ENCODE results near the gene HADHA. TPM values are rescaled to one million over a fixed set of nuclear protein-coding genes. Genes with fewer than 3 reads are reported as not detected.
A peak's percentile ranks its signal among the peaks of the same experiment; 100 is the strongest.

The HADHA gene
- total RNA-seq, 1 experiment from 2014 or later: 131 TPM

DNA sequence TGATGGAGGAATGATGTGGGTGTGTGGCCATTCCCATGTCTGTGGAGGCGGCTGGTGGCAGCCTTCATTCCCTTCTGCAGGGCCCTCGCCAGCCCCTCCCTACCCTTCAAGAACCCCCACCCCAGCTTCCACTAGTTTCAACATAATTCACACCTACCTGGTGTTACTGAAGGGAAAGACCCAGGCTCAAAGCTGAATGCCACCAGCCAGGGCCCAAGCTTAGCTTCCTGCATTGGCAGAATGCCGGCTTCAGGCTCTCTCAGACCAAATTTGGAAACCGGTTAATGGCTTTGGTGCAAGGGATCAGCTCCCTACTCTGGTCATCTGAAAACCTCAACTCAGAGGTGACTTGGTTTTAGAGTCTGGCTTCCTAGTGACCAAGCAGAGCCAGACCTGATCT is 54.7 kb downstream of the HADHA start:
- no peaks in the 10 kb centered on the region for H3F3A ChIP-seq (ENCODE audit: low read length, unreplicated experiment)
- no peaks in the 10 kb centered on the region for H3K27me3 ChIP-seq (ENCODE audit: low read length)
- H3K4me2 ChIP-seq (ENCODE audit: low read length): no peak overlapping the region
- TF ChIP-seq EZH2 (IDR thresholded peaks at IDR 0.05; ENCODE audit: low read length, unreplicated experiment): no peak
- no peak for TF ChIP-seq CTCF (conservative IDR thresholded peaks at IDR 0.05; ENCODE audit: low read depth, low read length)
- TF ChIP-seq EZH2phosphoT487 (IDR thresholded peaks at IDR 0.05; ENCODE audit: borderline replicate concordance, low read length): no peak
- CTCF ChIA-PET: no interaction called here
- no peak overlapping the region for H2AFZ ChIP-seq (ENCODE audit: low read length)
- BruUV-seq (replicated peaks): no TSS peak
- H3K4me3 ChIP-seq (ENCODE audit: low read length): no peak overlapping the region
- no peaks in the 10 kb centered on the region for H4K20me1 ChIP-seq (ENCODE audit: low read length)
- H3K9me2 ChIP-seq (replicated peaks; ENCODE audit: low read length): no peaks in the 10 kb centered on the region
- intact Hi-C loops (cut with micrococcal nuclease): no loop called here
- no peak overlapping the region for H3K27ac ChIP-seq (ENCODE audit: low read length)
- H3K9ac ChIP-seq (ENCODE audit: low read length): no peak overlapping the region
- no peaks in the 10 kb centered on the region for H3K4me1 ChIP-seq (ENCODE audit: insufficient read depth, low read length)
- ATAC-seq (no peak), DNase-seq (no peak)
- POLR2A ChIA-PET (ENCODE audit: unreplicated experiment): no interaction called here
- H3K9me3 ChIP-seq (ENCODE audit: low read length): no peaks in the 10 kb centered on the region
- no peaks in the 10 kb centered on the region for H3K79me2 ChIP-seq (ENCODE audit: low read length)
- H3K36me3 ChIP-seq (ENCODE audit: low read depth, low read length): peaks cover 18% of the 10 kb centered on the region; the same call in 1 of the 2 replicates

DNA sequence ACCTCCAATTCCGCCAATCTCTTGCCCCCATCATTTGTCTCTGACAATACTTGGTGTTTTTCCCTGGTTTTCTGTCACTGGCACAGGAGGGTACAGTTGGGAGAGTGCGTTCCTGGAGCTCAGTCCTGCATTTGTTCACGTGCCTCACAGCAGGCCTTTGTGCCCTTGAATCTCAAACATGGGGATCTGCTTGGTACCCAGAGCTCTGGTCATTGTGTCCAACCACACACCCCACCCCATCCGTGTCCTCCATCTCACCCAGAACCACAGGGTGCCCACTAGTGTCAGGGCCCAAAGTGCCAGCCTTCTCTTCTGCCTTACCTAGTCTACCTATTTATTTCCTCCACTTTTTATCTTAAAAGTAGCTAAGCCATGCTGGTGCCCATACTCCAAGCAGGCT is 55.3 kb downstream of the HADHA start:
- ATAC-seq (no peak), DNase-seq (no peak)
- Histone ChIP-seq H3K4me2 (ENCODE audit: low read length) (no peak overlapping the region), H3K4me3 (ENCODE audit: low read length) (no peak overlapping the region), H3K4me1 (ENCODE audit: insufficient read depth, low read length) (no peaks in the 10 kb centered on the region), H3K9me2 (replicated peaks; ENCODE audit: low read length) (no peaks in the 10 kb centered on the region), H4K20me1 (ENCODE audit: low read length) (no peaks in the 10 kb centered on the region), H3K79me2 (ENCODE audit: low read length) (no peaks in the 10 kb centered on the region), H3K36me3 (ENCODE audit: low read depth, low read length) (peaks cover 12% of the 10 kb centered on the region; the same call in 1 of the 2 replicates), H3K27me3 (ENCODE audit: low read length) (no peaks in the 10 kb centered on the region), H3K9me3 (ENCODE audit: low read length) (no peaks in the 10 kb centered on the region), H3F3A (ENCODE audit: low read length, unreplicated experiment) (no peaks in the 10 kb centered on the region), H3K9ac (ENCODE audit: low read length) (no peak overlapping the region), H3K27ac (ENCODE audit: low read length) (no peak overlapping the region), H2AFZ (ENCODE audit: low read length) (no peak overlapping the region)
- TSS peak; percentile 10 for BruUV-seq (replicated peaks)
- TF ChIP-seq CTCF (conservative IDR thresholded peaks at IDR 0.05; ENCODE audit: low read depth, low read length) (no peak), EZH2phosphoT487 (IDR thresholded peaks at IDR 0.05; ENCODE audit: borderline replicate concordance, low read length) (no peak), EZH2 (IDR thresholded peaks at IDR 0.05; ENCODE audit: low read length, unreplicated experiment) (no peak)
- intact Hi-C loops (cut with micrococcal nuclease): no loop called here
- ChIA-PET POLR2A (ENCODE audit: unreplicated experiment) (no interaction called here), CTCF (no interaction called here)

DNA sequence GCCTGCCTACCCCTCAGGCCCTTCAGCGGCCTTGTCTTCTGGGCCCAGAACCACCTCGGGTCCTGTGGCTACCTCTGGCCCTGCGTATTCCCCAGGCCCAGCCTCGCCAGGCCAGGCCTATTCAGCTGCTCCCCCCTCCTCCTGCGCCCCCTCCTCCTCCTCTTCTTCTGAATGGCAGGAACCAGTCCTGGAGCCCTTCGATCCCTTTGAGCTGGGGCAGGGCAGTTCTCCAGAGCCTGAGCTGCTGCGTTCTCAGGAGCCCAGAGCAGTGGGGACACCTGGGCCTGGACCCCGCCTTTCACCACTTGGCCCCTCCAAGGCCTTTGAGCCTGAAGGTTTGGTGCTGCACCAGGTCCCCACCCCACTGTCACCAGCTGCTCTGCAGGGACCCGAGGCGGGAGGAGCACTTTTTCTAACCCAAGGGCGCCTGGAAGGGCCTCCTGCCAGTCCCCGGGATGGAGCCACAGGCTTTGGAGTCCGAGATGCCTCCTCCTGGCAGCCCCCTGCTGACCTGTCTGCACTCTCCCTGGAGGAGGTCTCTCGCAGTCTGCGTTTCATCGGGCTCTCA is 56.8 kb downstream of the HADHA start:
- no TSS peak for BruUV-seq (replicated peaks)

More for the DNA sequence above, 56.8 kb downstream of the HADHA start:
- H3K4me2 ChIP-seq (ENCODE audit: low read length): no peak overlapping the region
- H3K27me3 ChIP-seq (ENCODE audit: low read length): no peaks in the 10 kb centered on the region
- no peaks in the 10 kb centered on the region for H3K9me2 ChIP-seq (replicated peaks; ENCODE audit: low read length)
- H3F3A ChIP-seq (ENCODE audit: low read length, unreplicated experiment): no peaks in the 10 kb centered on the region
- no peaks in the 10 kb centered on the region for H3K9me3 ChIP-seq (ENCODE audit: low read length)
- DNase-seq: no peak
- no peak overlapping the region for H3K27ac ChIP-seq (ENCODE audit: low read length)
- H3K4me3 ChIP-seq (ENCODE audit: low read length): no peak overlapping the region
- H3K9ac ChIP-seq (ENCODE audit: low read length): no peak overlapping the region
- TF ChIP-seq CTCF (conservative IDR thresholded peaks at IDR 0.05; ENCODE audit: low read depth, low read length): no peak
- no peak for TF ChIP-seq EZH2phosphoT487 (IDR thresholded peaks at IDR 0.05; ENCODE audit: borderline replicate concordance, low read length)
- no peak for TF ChIP-seq EZH2 (IDR thresholded peaks at IDR 0.05; ENCODE audit: low read length, unreplicated experiment)
- ChIA-PET POLR2A (ENCODE audit: unreplicated experiment) (no interaction called here), CTCF (no interaction called here)
- H3K79me2 ChIP-seq (ENCODE audit: low read length): no peaks in the 10 kb centered on the region
- intact Hi-C loops (cut with micrococcal nuclease): no loop called here
- ATAC-seq: no peak
- H3K36me3 ChIP-seq (ENCODE audit: low read depth, low read length): 0 out of 2 replicates have a peak, but pooled peaks cover 11% of the 10 kb centered on the region
- H2AFZ ChIP-seq (ENCODE audit: low read length): no peak overlapping the region
- H3K4me1 ChIP-seq (ENCODE audit: insufficient read depth, low read length): no peaks in the 10 kb centered on the region
- H4K20me1 ChIP-seq (ENCODE audit: low read length): no peaks in the 10 kb centered on the region
